Mesothelial cell of epicardium (in vitro differentiated cells): Measurements from ENCODE around the gene RIMS4. TPM values are rescaled to one million over a fixed set of nuclear protein-coding genes. Genes with fewer than 3 reads are reported as not detected.

ENCODE experiments used
- DNase-seq, 2 experiments: peaks; one replicate each; pipeline ENCODE4 v3.0.0; 2021; ENCODE audit warnings: low spot score in 2 of 2; ENCODE audit not compliant: unreplicated experiment in 2 of 2
- H3K27ac Mint-ChIP-seq: 2 replicates; pipeline ENCODE4 v1.8.0; 2021; ENCODE audit warnings: mixed read lengths
- H3K27me3 Mint-ChIP-seq: 2 replicates; pipeline ENCODE4 v1.8.0; 2021; ENCODE audit warnings: low read depth, mixed read lengths
- H3K36me3 Mint-ChIP-seq: 2 replicates; pipeline ENCODE4 v1.8.0; 2021; ENCODE audit warnings: mixed read lengths
- H3K4me1 Mint-ChIP-seq: 2 replicates; pipeline ENCODE4 v1.8.0; 2021; ENCODE audit warnings: mixed read lengths
- H3K4me3 Mint-ChIP-seq: 2 replicates; pipeline ENCODE4 v1.8.0; 2021; ENCODE audit warnings: mild to moderate bottlenecking, moderate library complexity, mixed read lengths
- H3K9me3 Mint-ChIP-seq: 2 replicates; pipeline ENCODE4 v1.8.0; 2021; ENCODE audit warnings: mixed read lengths
- total RNA-seq: library from RNA; stranded (reverse); gene quantifications from 3 replicates; pipeline ENCODE4 v1.2.1, GENCODE V29; 2021
- TF ChIP-seq, protein P1 (sequence below): fragments of 200-600 bp; sonication (generic); IDR thresholded peaks from one replicate; pipeline ENCODE4 v1.5.0; 2021; ENCODE audit warnings: antibody characterized with exemption; ENCODE audit not compliant: unreplicated experiment

The RIMS4 gene
- total RNA-seq, 1 donor from 2014 or later, result 1.6 TPM

DNA sequence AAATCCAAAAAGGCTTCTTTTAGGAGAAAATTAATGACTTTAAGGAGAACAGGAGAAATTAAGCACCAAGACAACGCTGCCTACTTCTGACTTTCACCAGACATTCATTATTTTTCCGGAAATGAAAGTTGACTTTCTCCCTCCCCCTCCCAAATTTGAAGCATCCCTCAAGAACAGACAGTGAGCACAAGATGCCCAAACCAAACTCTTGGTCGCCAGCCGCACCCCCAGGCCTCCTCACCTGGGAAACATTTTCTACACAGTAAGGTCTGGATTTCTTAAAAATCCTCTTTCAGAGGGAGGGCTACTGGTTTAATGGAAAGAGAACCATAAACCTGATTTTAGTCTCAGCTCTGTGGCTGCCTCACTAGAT is 2.7 kb downstream of the RIMS4 start:
- Mint-ChIP-seq H3K27ac (no peak overlapping the region), H3K4me1 (peaks cover 3% of the 10 kb centered on the region), H3K27me3 (peaks cover 77% of the 10 kb centered on the region), H3K36me3 (no peaks in the 10 kb centered on the region), H3K9me3 (no peaks in the 10 kb centered on the region), H3K4me3 (no peak overlapping the region)
- TF ChIP-seq, protein P1, sequence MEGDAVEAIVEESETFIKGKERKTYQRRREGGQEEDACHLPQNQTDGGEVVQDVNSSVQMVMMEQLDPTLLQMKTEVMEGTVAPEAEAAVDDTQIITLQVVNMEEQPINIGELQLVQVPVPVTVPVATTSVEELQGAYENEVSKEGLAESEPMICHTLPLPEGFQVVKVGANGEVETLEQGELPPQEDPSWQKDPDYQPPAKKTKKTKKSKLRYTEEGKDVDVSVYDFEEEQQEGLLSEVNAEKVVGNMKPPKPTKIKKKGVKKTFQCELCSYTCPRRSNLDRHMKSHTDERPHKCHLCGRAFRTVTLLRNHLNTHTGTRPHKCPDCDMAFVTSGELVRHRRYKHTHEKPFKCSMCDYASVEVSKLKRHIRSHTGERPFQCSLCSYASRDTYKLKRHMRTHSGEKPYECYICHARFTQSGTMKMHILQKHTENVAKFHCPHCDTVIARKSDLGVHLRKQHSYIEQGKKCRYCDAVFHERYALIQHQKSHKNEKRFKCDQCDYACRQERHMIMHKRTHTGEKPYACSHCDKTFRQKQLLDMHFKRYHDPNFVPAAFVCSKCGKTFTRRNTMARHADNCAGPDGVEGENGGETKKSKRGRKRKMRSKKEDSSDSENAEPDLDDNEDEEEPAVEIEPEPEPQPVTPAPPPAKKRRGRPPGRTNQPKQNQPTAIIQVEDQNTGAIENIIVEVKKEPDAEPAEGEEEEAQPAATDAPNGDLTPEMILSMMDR, result no peak
- DNase-seq, result no peak

DNA sequence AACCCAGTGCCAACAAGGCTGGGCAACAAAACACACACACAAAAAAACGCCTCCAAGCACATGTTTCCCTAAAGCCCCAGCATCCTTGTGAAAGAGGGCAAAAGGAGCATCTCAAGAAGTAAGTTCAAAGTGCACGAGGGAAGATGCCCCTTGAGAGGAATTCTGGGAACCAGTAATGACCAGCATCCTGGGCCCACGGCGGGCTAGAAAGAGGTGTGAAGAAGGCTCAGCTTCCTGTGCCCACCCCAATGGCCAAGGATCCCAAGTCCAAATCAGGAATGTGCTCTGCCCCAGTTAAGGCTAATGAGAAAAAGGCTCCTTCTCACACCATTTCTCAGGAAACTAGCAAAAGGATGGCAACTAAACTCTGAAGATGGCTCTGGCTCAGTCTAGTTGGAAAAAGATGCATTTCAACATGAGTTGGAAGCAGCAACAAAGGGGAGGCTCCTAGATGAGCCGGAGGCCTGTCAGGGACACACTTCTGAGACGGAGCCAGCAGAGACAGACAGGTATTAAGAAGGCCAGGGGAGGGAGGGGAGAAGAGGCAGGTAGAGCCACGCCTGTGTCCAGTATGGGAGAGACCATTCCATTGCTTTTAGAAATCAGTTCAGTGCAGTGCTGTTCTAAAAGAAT is 3.2 kb downstream of the RIMS4 start:
- no peak for DNase-seq
- no peaks in the 10 kb centered on the region for H3K9me3 Mint-ChIP-seq
- H3K4me1 Mint-ChIP-seq, result peaks cover 3% of the 10 kb centered on the region
- H3K4me3 Mint-ChIP-seq, result no peak overlapping the region
- H3K27me3 Mint-ChIP-seq, result peaks cover 74% of the 10 kb centered on the region
- no peak overlapping the region for H3K27ac Mint-ChIP-seq
- H3K36me3 Mint-ChIP-seq, result no peaks in the 10 kb centered on the region
- TF ChIP-seq, protein P1, result no peak

DNA sequence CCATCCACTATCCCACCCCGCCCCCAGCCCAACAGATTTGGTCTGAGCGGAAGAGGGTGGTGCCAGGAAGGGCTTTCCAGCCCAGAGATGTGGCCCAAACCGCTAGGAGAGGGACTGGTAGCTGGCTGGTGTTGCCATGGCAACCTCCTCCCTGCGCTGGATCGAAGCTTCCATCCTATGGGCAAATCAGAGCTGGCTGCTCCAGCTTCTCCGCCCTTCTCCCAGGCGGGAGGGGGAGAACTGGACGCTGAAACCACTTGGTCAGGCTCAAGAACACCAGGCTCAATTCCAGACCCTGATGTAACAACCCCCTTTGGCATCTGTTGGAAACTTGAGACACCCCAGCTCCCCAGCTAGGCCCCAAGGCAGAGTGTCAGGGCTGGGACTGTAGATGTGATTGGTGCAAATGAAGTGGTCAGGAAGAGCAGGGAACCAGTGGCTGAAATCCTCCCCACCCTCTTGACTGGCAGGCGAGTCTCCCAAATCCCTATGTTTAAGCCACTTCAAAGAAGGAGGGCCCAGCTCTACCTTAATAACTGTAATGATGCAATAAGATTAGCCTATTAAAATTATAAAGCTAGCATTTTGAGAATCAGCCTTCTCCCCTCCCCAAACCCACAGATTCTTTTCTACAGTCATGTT is 4.2 kb downstream of the RIMS4 start:
- no peak overlapping the region for H3K4me3 Mint-ChIP-seq
- H3K36me3 Mint-ChIP-seq, result no peaks in the 10 kb centered on the region
- H3K27ac Mint-ChIP-seq, result no peak overlapping the region
- H3K9me3 Mint-ChIP-seq, result no peaks in the 10 kb centered on the region
- peaks cover 63% of the 10 kb centered on the region for H3K27me3 Mint-ChIP-seq
- H3K4me1 Mint-ChIP-seq, result peaks cover 3% of the 10 kb centered on the region
- DNase-seq, result no peak
- TF ChIP-seq, protein P1, result no peak

DNA sequence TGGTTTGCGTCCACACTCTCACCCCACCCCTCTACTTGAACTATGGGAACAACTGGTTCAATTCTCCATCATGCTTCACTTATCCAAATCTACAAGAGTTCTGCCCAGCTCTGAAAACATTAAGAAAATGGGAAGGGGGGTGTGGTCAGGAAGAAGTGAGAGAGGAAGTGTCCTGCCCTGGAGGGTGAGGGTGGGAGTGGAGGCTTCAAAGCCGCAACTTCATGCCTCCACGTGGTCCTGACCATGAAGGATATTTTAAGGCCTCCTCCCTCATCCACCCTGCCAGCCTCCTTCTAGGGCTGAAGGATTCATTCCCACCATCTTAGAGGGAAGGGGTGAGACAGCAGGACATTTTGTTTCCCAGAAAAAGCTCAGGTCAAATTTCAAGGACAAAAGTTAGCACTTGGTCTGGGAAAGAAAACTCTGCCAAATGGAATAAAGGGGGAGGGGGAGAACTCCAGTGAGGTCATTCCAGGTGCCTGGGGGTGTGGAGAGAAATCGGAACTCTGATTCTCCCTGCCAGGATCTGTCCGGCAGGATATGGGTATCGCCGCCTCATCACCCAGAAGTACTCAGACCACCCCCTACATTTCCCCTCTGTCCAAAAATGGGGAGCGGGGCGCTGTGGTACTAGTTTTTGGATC is 4.9 kb downstream of the RIMS4 start:
- no peak for DNase-seq
- Mint-ChIP-seq H3K9me3 (no peaks in the 10 kb centered on the region), H3K4me3 (no peak overlapping the region), H3K4me1 (no peaks in the 10 kb centered on the region), H3K27ac (no peak overlapping the region), H3K27me3 (peaks cover 58% of the 10 kb centered on the region), H3K36me3 (no peaks in the 10 kb centered on the region)
- TF ChIP-seq, protein P1, result no peak

DNA sequence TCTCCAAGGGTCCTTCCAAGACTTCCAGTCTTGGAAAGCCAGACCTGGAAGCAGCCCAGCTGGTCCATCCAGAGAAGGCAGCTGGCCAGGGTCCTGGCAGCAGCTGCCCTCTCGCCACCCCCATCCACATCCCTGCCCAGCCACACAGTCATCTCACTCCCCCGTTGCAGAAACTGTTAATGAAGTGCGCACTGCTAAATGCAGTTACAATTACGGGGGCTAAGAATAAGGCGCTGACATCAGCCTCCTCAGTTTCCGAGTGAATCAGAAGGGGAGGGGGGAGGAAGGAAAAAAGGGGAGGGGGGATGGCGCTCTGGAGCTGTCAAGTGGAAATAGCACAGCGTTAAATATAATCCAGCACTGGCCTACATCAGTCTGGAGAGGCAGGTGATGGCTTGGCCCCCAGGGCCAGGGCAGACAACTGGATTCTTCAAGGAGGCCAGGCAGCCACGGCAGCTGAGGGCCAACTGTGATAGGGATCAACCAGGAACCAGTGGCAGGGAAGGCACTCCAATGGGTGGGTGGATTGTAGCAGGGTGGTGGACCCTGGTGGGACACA is 6.9 kb downstream of the RIMS4 start:
- Mint-ChIP-seq H3K36me3 (no peaks in the 10 kb centered on the region), H3K4me3 (no peak overlapping the region), H3K9me3 (no peaks in the 10 kb centered on the region), H3K27ac (no peak overlapping the region), H3K4me1 (no peaks in the 10 kb centered on the region), H3K27me3 (peaks cover 47% of the 10 kb centered on the region)
- TF ChIP-seq, protein P1, result no peak
- DNase-seq, result no peak
